ENCODE data around the gene PRDX5. TPM values are rescaled to one million over a fixed set of nuclear protein-coding genes. Genes with fewer than 3 reads are reported as not detected.

PRDX5 gene
- total and polyA plus RNA-seq, 4 donors, result 66.8 to 201 (median 135) TPM

GRCh38 chr11:64351136-64351631 is 33.3 kb downstream of the PRDX5 start:
- no peak for DNase-seq (ENCODE audit: low spot score)
- H3K36me3 ChIP-seq (ENCODE audit: control insufficient read depth in 4 of 4, insufficient read depth in 3 of 4, low read depth in 1 of 4, low read length in 3 of 4), result no peaks in the 10 kb centered on the region
- no peaks in the 10 kb centered on the region for H3K27me3 ChIP-seq (ENCODE audit: control insufficient read depth in 4 of 4, insufficient read depth in 4 of 4, low read length in 3 of 4)
- 95% methylated on average over 18 of the region's 18 CpGs for WGBS
- no peak for TF ChIP-seq SP1 (IDR thresholded peaks at IDR 0.05)
- no peak for TF ChIP-seq FOXA1 (IDR thresholded peaks at IDR 0.05)
- no peak for TF ChIP-seq YY1 (IDR thresholded peaks at IDR 0.05)
- TF ChIP-seq TAF1 (conservative IDR thresholded peaks at IDR 0.05), result no peak
- no peak for TF ChIP-seq ZBTB33 (IDR thresholded peaks at IDR 0.05)
- no peak for TF ChIP-seq HNF4A (conservative IDR thresholded peaks at IDR 0.05)
- no peak for TF ChIP-seq HNF4G (IDR thresholded peaks at IDR 0.05)
- no peak for TF ChIP-seq RAD21 (IDR thresholded peaks at IDR 0.05)
- no peak for TF ChIP-seq REST (IDR thresholded peaks at IDR 0.05)
- no peak for TF ChIP-seq EGR1 (IDR thresholded peaks at IDR 0.05; ENCODE audit: low read depth in 2 of 2)
- no peaks in the 10 kb centered on the region for H3K9me3 ChIP-seq (ENCODE audit: control insufficient read depth in 4 of 4, low read length in 3 of 4)
- no peak overlapping the region for H3K9ac ChIP-seq (ENCODE audit: low read depth in 1 of 2, low read length in 2 of 2)
- H3K4me1 ChIP-seq (ENCODE audit: control insufficient read depth in 4 of 4, insufficient read depth in 4 of 4, low read length in 3 of 4), result peaks cover 0 to 17% (median 9%) of the 10 kb centered on the region in 4 donors
- no peak overlapping the region for H3K4me3 ChIP-seq (ENCODE audit: low read depth in 1 of 3, low read length in 3 of 3)
- H3K27ac ChIP-seq (ENCODE audit: low read depth in 1 of 2, low read length in 2 of 2), result no peak overlapping the region

- TF ChIP-seq NR2F2 (IDR thresholded peaks at IDR 0.05) (no peak), SP1 (IDR thresholded peaks at IDR 0.05) (no peak), HNF4G (IDR thresholded peaks at IDR 0.05) (no peak), YY1 (IDR thresholded peaks at IDR 0.05) (no peak), FOXA2 (IDR thresholded peaks at IDR 0.05) (no peak), ATF3 (IDR thresholded peaks at IDR 0.05) (no peak)
- H3K9ac ChIP-seq (ENCODE audit: low read depth in 1 of 2, low read length in 2 of 2), result no peak overlapping the region
- H3K9me3 ChIP-seq (ENCODE audit: control insufficient read depth in 4 of 4, low read length in 3 of 4), result no peaks in the 10 kb centered on the region
- H3K27ac ChIP-seq (ENCODE audit: low read depth in 1 of 2, low read length in 2 of 2), result no peak overlapping the region
- peaks cover 0 to 17% (median 9%) of the 10 kb centered on the region in 4 donors for H3K4me1 ChIP-seq (ENCODE audit: control insufficient read depth in 4 of 4, insufficient read depth in 4 of 4, low read length in 3 of 4)
- no peaks in the 10 kb centered on the region for H3K27me3 ChIP-seq (ENCODE audit: control insufficient read depth in 4 of 4, insufficient read depth in 4 of 4, low read length in 3 of 4)
- DNase-seq (ENCODE audit: low spot score), result no peak
- 96% methylated on average over 33 of the region's 33 CpGs for WGBS
- H3K36me3 ChIP-seq (ENCODE audit: control insufficient read depth in 4 of 4, insufficient read depth in 3 of 4, low read depth in 1 of 4, low read length in 3 of 4), result no peaks in the 10 kb centered on the region
- no peak overlapping the region for H3K4me3 ChIP-seq (ENCODE audit: low read depth in 1 of 3, low read length in 3 of 3)
Measured at GRCh38 chr11:64352099-64352994, 34.4 kb downstream of the PRDX5 start.
